GM13977 (cell line): ENCODE results near the gene FRRS1L.

Experiments
- DNase-seq: peaks from one replicate; pipeline ENCODE4 v3.0.0; 2012; ENCODE audit warnings: low spot score
- in situ Hi-C: fragments of 300-500 bp; cut with MboI; formaldehyde crosslinking; loops from one replicate; pipeline ENCODE4 v1.12.0; 2022; ENCODE audit warnings: low sequenced_read_pairs, low pct_unique_long_range_greater_than_20kb, mixed read lengths, inconsistent platforms; ENCODE audit not compliant: unreplicated experiment
- TF ChIP-seq, protein P1 (sequence below): IDR thresholded peaks from 2 replicates; pipeline ENCODE4 v1.5.1; 2012; ENCODE audit warnings: mild to moderate bottlenecking, control low read depth; ENCODE audit not compliant: insufficient read depth; ENCODE audit errors: extremely low read depth, missing control alignments

Gene FRRS1L

DNA sequence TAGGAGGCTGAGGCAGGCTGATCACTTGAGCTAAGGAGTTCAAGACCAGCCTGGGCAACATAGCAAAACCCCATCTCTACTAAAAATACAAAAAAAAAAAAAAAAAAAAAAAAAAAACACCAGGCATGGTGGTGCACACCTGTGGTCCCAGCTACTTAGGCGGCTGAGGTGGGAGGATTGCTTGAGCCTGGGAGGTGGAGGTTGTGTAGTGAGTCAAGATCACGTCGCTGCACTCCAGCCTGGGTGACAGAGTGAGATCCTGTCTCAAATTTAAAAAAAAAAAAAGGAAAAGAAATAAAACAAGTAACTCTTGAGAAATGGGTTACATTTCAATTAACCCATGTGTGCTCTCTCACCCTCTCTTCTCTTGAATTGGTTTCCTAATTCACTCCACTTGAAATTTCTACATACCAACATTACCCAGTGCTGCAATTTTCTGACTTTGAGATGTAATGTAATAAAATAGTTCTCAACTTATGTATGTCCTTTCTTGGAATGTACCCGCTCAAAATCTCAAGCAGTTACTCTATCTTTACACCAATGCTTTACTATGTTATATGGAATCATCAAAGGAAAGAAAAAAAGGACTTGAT lies 83.1 kb downstream of the FRRS1L start:
- TF ChIP-seq, protein P1, sequence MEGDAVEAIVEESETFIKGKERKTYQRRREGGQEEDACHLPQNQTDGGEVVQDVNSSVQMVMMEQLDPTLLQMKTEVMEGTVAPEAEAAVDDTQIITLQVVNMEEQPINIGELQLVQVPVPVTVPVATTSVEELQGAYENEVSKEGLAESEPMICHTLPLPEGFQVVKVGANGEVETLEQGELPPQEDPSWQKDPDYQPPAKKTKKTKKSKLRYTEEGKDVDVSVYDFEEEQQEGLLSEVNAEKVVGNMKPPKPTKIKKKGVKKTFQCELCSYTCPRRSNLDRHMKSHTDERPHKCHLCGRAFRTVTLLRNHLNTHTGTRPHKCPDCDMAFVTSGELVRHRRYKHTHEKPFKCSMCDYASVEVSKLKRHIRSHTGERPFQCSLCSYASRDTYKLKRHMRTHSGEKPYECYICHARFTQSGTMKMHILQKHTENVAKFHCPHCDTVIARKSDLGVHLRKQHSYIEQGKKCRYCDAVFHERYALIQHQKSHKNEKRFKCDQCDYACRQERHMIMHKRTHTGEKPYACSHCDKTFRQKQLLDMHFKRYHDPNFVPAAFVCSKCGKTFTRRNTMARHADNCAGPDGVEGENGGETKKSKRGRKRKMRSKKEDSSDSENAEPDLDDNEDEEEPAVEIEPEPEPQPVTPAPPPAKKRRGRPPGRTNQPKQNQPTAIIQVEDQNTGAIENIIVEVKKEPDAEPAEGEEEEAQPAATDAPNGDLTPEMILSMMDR = no peak
- DNase-seq = no peak
- in situ Hi-C loops = no loop called here

DNA sequence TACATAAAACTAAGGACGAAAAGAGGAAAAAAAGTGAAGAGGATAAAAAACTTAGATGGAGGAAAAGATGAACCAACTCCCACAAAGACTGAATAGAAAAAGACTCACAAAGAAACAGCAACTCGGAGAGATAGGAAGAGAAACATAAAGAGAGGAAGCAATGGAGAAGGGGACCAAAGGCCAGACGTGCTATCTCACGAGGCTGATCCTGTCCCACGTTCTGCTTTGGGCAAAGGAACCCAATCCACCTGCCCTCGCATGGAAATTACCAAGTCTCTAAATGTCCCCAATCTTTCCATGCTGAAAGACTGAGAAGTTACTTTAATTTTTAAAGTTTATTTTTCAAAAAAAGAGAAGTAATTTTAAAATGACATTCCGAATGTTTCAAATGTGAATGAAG lies 83.9 kb downstream of the FRRS1L start:
- TF ChIP-seq, protein P1 = no peak
- in situ Hi-C loops = no loop called here
- DNase-seq = no peak

DNA sequence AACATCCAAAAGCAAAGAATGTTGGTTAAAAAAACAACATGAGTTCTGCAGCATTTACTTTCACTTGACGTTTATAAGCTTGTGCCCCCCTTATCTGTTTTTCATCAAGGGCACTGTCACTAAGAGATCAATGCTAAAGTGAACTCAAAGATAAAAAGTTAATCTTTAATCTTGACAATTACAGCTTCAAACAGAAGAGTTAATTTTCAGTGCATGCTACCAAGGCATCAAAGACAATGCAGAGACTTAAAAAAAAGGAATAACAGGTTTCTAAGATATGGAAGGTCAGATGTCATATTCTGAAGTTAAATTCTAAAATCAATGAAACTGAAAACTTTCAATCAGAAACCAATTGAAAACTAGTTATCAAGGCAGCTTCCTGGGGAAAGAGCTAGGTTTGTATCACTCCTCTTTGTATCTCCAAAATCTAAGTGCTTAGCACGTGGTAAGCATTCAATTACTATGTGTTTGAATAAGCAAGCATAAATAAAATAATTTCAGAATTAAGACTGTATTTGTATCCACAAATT lies 84.9 kb downstream of the FRRS1L start:
- TF ChIP-seq, protein P1 = no peak
- in situ Hi-C loops = no loop called here
- DNase-seq = no peak
